CD14-positive monocyte (primary cell): Measurements from ENCODE around the gene HBA1. TPM values are rescaled to one million over a fixed set of nuclear protein-coding genes. Genes with fewer than 3 reads are reported as not detected.

ENCODE experiments used
- DNase-seq, 3 donors: peaks; one replicate each; pipeline ENCODE4 v3.0.0-alpha.2; 2011 to 2022
- H2AFZ ChIP-seq: 2 replicates; pipeline ENCODE4 v1.6.0; 2012; ENCODE audit warnings: mild to moderate bottlenecking, low read depth, low read length, inconsistent platforms; ENCODE audit not compliant: insufficient read depth, poor library complexity, severe bottlenecking
- H3K27ac ChIP-seq, 2 donors: 1 replicate in 1 of 2; 2 replicates in 1 of 2; pipeline ENCODE4 v1.5.1; 2012 to 2013; ENCODE audit warnings: low read length in 2 of 2, control low read depth in 1 of 2, inconsistent platforms in 1 of 2, low read depth in 1 of 2, mild to moderate bottlenecking in 1 of 2
- H3K27me3 ChIP-seq, 2 donors: one replicate each; pipeline versions ENCODE4 v1.6.0 to v1.6.1; 2011 to 2013; ENCODE audit warnings: low read length in 2 of 2; ENCODE audit not compliant: control insufficient read depth in 2 of 2, insufficient read depth in 2 of 2
- H3K36me3 ChIP-seq, 2 donors: replicated peaks in 1 of 2; 1 replicate in 1 of 2; 2 replicates in 1 of 2; pipeline versions ENCODE4 v1.5.1 to v1.6.1; 2012 to 2013; ENCODE audit warnings: low read length in 2 of 2, control low read depth in 1 of 2, inconsistent platforms in 1 of 2, mild to moderate bottlenecking in 1 of 2; ENCODE audit not compliant: insufficient read depth in 2 of 2, control insufficient read depth in 1 of 2
- H3K4me1 ChIP-seq, 2 donors: 1 replicate in 1 of 2; 2 replicates in 1 of 2; pipeline versions ENCODE4 v1.5.1 to v1.6.1; 2012 to 2013; ENCODE audit warnings: low read length in 2 of 2, control low read depth in 1 of 2, inconsistent platforms in 1 of 2, mild to moderate bottlenecking in 1 of 2, moderate library complexity in 1 of 2; ENCODE audit not compliant: insufficient read depth in 2 of 2, control insufficient read depth in 1 of 2
- H3K4me2 ChIP-seq: replicated peaks from 2 replicates; pipeline ENCODE3; 2012; ENCODE audit warnings: low read length, moderate library complexity, mild to moderate bottlenecking; ENCODE audit not compliant: poor library complexity, severe bottlenecking; ENCODE audit errors: extremely low read depth
- H3K4me3 ChIP-seq, 3 experiments: fragments of 200-600 bp in 1 of 3; sonication (generic) in 1 of 3; replicated peaks in 1 of 3; 1 replicate in 2 of 3; 2 replicates in 1 of 3; pipeline ENCODE4 v1.5.1; 2011 to 2013; ENCODE audit warnings: low read length in 3 of 3, mild to moderate bottlenecking in 3 of 3, control low read depth in 2 of 3, low read depth in 2 of 3, inconsistent platforms in 1 of 3, moderate library complexity in 1 of 3
- H3K79me2 ChIP-seq: 2 replicates; pipeline ENCODE4 v1.6.0; 2012; ENCODE audit warnings: mild to moderate bottlenecking, control low read depth, inconsistent platforms, low read length, moderate library complexity; ENCODE audit not compliant: insufficient read depth
- H3K9ac ChIP-seq: 2 replicates; pipeline ENCODE4 v1.6.0; 2017; ENCODE audit warnings: low read length, mild to moderate bottlenecking; ENCODE audit not compliant: insufficient read depth, poor library complexity, severe bottlenecking
- H3K9me3 ChIP-seq, 2 donors: replicated peaks in 1 of 2; 1 replicate in 1 of 2; 2 replicates in 1 of 2; pipeline versions ENCODE4 v1.5.1 to v1.6.1; 2012 to 2013; ENCODE audit warnings: low read length in 2 of 2, control low read depth in 1 of 2; ENCODE audit not compliant: control insufficient read depth in 1 of 2, insufficient read depth in 1 of 2
- H4K20me1 ChIP-seq: 2 replicates; pipeline ENCODE4 v1.6.0; 2012; ENCODE audit warnings: mild to moderate bottlenecking, low read length, control low read depth, moderate library complexity; ENCODE audit not compliant: insufficient read depth
- H3K27ac Mint-ChIP-seq, 7 donors: one replicate each; pipeline ENCODE4 v1.8.0; 2020; ENCODE audit warnings: mild to moderate bottlenecking in 7 of 7, mixed read lengths in 7 of 7, moderate library complexity in 6 of 7, inconsistent platforms in 2 of 7
- H3K27me3 Mint-ChIP-seq, 3 donors: one replicate each; pipeline ENCODE4 v1.8.0; 2021 to 2022; ENCODE audit warnings: low read depth in 3 of 3, mild to moderate bottlenecking in 3 of 3, mixed read lengths in 3 of 3, moderate library complexity in 3 of 3, inconsistent platforms in 1 of 3
- H3K36me3 Mint-ChIP-seq, 2 donors: one replicate each; pipeline ENCODE4 v1.8.0; 2020; ENCODE audit warnings: mixed read lengths in 2 of 2, inconsistent platforms in 1 of 2, mild to moderate bottlenecking in 1 of 2
- H3K4me1 Mint-ChIP-seq: one replicate; pipeline ENCODE4 v1.8.0; 2020; ENCODE audit warnings: mild to moderate bottlenecking, mixed read lengths
- H3K4me3 Mint-ChIP-seq, 2 donors: one replicate each; pipeline ENCODE4 v1.8.0; 2020; ENCODE audit warnings: mild to moderate bottlenecking in 2 of 2, mixed read lengths in 2 of 2, moderate library complexity in 1 of 2
- H3K9me3 Mint-ChIP-seq, 7 donors: one replicate each; pipeline ENCODE4 v1.8.0; 2020 to 2022; ENCODE audit warnings: mixed read lengths in 7 of 7, mild to moderate bottlenecking in 6 of 7, moderate library complexity in 6 of 7, inconsistent platforms in 2 of 7
- WGBS: methylation state at CpG from one replicate; pipeline ENCODE4 v1.1.5; 2013; ENCODE audit warnings: missing lambda C conversion rate; ENCODE audit not compliant: insufficient coverage; 5-methylcytosine and 5-hydroxymethylcytosine counted together
- intact Hi-C, 2 donors: fragments of 100-400 bp; cut with micrococcal nuclease; formaldehyde crosslinking; loops; one replicate each; pipeline versions ENCODE4 v1.15.0 to v1.15.1; 2023
- polyA plus RNA-seq, 3 donors: library from polyadenylated mRNA; depleted of rRNA in 1 of 3; unstranded in 2 of 3; stranded (reverse) in 1 of 3; fragments of 300-500 nt in 2 of 3; fragments of >200 nt in 1 of 3; fragmentation: Illumina TruSeq in 2 of 3; gene quantifications; 1 replicate in 2 of 3; 2 replicates in 1 of 3; pipeline ENCODE4 v1.2.3, GENCODE V29; 2012 to 2021
- TF ChIP-seq, protein P1 (sequence below): fragments of 200-600 bp; IDR thresholded peaks from one replicate; pipeline ENCODE4 v1.8.0; 2022; ENCODE audit warnings: antibody characterized with exemption, mild to moderate bottlenecking

The HBA1 gene
- polyA plus RNA-seq, 3 donors, result 0.31 to 23.8 (median 22.9) TPM

DNA sequence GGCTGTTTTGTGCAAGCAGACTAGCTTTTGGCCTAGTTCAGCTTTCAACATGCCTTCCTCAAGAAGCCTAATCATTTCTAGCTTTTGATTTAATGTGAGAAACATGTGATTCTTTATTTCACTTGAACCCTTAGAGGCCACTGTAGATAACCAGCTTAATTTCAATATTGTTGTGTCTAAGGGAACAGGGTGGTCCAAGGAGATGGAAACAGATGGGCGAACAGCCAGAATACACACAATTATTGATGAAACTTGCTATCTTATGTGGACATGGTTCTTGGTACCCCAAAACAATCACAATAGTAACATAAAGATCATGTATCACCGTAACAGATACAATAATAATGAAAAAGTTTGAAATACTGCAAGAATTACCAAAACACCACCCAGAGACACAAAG lies 42.8 kb upstream of the HBA1 start:
- peaks cover 8 to 12% of the 10 kb centered on the region in 2 donors for H3K36me3 Mint-ChIP-seq
- no peaks in the 10 kb centered on the region for H4K20me1 ChIP-seq
- peaks cover 0 to 2% (median 0%) of the 10 kb centered on the region in 7 donors for H3K9me3 Mint-ChIP-seq
- H3K27me3 Mint-ChIP-seq, result no peaks in the 10 kb centered on the region
- no peak overlapping the region for H3K27ac ChIP-seq
- no peak overlapping the region for H3K27ac Mint-ChIP-seq
- WGBS, result no CpG with 5 or more reads among the region's 2 CpGs
- no peak overlapping the region for H2AFZ ChIP-seq
- peaks cover 21% of the 10 kb centered on the region for H3K79me2 ChIP-seq
- DNase-seq, result no peak
- no peak overlapping the region for H3K4me2 ChIP-seq
- H3K9ac ChIP-seq, result no peak overlapping the region
- intact Hi-C loops, result no loop called here
- H3K4me3 ChIP-seq, result no peak overlapping the region
- peaks cover 0 to 7% of the 10 kb centered on the region in 2 donors for H3K36me3 ChIP-seq
- peaks cover 13% of the 10 kb centered on the region for H3K4me1 Mint-ChIP-seq
- no peaks in the 10 kb centered on the region for H3K9me3 ChIP-seq
- H3K4me1 ChIP-seq, result peaks cover 8 to 9% of the 10 kb centered on the region in 2 donors
- H3K27me3 ChIP-seq, result no peaks in the 10 kb centered on the region
- no peak overlapping the region for H3K4me3 Mint-ChIP-seq
- TF ChIP-seq, protein P1, sequence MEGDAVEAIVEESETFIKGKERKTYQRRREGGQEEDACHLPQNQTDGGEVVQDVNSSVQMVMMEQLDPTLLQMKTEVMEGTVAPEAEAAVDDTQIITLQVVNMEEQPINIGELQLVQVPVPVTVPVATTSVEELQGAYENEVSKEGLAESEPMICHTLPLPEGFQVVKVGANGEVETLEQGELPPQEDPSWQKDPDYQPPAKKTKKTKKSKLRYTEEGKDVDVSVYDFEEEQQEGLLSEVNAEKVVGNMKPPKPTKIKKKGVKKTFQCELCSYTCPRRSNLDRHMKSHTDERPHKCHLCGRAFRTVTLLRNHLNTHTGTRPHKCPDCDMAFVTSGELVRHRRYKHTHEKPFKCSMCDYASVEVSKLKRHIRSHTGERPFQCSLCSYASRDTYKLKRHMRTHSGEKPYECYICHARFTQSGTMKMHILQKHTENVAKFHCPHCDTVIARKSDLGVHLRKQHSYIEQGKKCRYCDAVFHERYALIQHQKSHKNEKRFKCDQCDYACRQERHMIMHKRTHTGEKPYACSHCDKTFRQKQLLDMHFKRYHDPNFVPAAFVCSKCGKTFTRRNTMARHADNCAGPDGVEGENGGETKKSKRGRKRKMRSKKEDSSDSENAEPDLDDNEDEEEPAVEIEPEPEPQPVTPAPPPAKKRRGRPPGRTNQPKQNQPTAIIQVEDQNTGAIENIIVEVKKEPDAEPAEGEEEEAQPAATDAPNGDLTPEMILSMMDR, result no peak

DNA sequence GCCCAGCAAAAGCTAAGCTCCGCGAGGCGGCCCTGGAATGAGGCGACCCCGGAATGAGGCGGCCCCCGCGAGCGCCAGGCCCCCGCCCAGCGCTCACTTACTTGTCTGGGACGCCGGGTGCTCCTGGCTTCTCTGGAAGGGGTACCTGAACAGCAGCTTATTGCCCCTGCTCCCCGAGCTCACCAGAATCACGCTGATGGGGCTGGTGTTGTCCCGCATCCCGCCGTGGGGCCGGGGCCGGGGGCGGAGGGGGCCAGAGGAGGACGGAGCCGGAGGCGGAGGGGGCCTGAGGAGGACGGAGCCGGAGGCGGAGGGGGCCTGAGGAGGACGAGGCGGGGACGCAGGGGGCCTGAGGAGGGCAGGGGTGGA lies 38.4 kb upstream of the HBA1 start:
- Histone ChIP-seq H3K27ac (peak overlapping the region in 1 of 2 donors; percentile 67), H3K4me1 (peaks cover 8 to 9% of the 10 kb centered on the region in 2 donors), H3K9ac (peak overlapping the region; percentile 83), H3K27me3 (no peaks in the 10 kb centered on the region), H3K9me3 (no peaks in the 10 kb centered on the region), H3K4me2 (peak overlapping the region; percentile 77), H3K36me3 (no peaks in the 10 kb centered on the region), H3K4me3 (peak overlapping the region; percentile 52 to 78 (median 70)), H2AFZ (peak overlapping the region; percentile 89), H3K79me2 (peaks cover 18% of the 10 kb centered on the region), H4K20me1 (no peaks in the 10 kb centered on the region)
- 1% methylated on average over 15 of the region's 30 CpGs for WGBS
- Mint-ChIP-seq H3K4me3 (peak overlapping the region; percentile 67 to 86), H3K4me1 (peaks cover 14% of the 10 kb centered on the region), H3K9me3 (peaks cover 0 to 4% (median 0%) of the 10 kb centered on the region in 7 donors), H3K27me3 (peaks cover 0 to 8% (median 5%) of the 10 kb centered on the region in 3 donors), H3K36me3 (peaks cover 0 to 3% of the 10 kb centered on the region in 2 donors), H3K27ac (peak overlapping the region in 4 of 7 donors; percentile 41 to 60 (median 56))
- no peak for DNase-seq
- intact Hi-C loops, result loop anchor here in 1 of 2 donors (5.0 kb wide), 1 partner anchor 94 kb away; the partner anchor contains the start of gene FAM234A
- TF ChIP-seq, protein P1, result no peak
